ENCODE data around the gene TXNDC11.

GRCh38 chr16:11655655-11656054 lies 87.0 kb downstream of the TXNDC11 start:
- TF ChIP-seq CTCF (IDR thresholded peaks at IDR 0.05) (no peak), POLR2AphosphoS5 (IDR thresholded peaks at IDR 0.05) (no peak), POLR2A (IDR thresholded peaks at IDR 0.05) (no peak)

All from upper lobe of left lung (tissue), 4 donors.